GM10847 (cell line): ENCODE data around the gene CADM2.

Source experiments
- POLR2A ChIP-seq: IDR thresholded peaks from 2 replicates; pipeline ENCODE4 v1.6.1; 2011; ENCODE audit not compliant: insufficient read length; ENCODE audit errors: extremely low read depth

The CADM2 gene

DNA sequence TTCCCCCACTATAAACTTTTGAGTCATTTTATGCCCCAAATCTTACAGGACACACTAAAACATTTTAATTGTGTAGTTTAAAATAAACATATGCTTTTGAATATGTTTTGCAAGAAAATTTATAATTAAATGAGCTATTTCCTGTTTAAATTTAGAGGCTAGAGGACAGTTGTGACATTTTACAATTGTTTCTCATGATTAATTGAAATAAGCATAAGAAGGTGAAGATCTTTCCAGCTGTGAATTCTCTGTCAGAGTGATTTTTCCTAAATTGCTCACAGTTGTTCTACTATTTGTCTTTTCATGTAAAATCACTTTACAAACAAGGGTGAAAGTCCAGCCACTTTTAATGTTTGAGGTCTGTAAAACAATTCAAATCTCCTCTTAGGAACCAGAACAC is 892.3 kb downstream of the CADM2 start:
- TF ChIP-seq POLR2A, result no peak

DNA sequence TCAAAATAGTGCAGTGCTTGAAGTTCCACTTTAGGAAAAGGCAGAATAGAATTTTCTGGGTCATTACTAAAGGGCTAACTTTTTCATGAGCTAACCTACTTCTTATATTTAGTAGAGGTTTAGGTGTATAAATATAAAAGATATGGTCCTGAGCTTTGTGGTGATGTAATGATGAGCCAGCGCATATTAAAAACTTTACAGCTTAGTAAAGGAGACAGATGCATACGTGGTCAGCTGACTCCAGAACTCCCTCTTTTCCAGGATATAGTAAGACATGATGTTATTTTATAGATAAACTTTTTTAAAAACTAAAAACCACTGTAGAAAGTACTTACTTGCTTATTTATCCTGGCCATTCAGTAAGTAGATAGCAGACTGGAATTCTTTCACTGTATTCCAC is 895.0 kb downstream of the CADM2 start:
- no peak for TF ChIP-seq POLR2A

DNA sequence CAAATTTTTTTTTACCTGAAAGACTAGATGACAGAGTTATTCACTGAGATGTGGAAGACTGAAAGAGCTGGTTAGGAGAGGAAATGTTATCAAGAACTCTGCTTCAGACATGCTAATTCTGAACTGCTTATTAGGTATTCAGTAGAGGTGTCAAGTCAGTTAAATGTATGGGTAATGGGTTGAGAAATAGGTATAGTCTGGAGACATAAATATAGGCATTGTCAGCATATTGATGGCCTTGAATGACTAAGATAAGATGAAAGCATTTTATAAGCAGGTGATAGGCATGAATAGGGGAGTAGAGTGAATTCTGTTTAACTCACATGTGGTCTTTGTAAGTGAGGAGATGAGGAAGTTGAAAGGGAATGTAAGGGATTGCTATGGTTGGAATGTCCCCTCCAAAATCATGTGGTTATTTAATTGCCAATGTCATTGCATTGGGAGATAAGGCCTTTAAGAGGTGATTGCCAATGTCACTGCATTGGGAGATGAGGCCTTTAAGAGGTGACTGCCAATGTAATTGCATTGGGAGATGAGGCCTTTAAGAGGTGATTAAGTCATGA is 904.2 kb downstream of the CADM2 start:
- no peak for TF ChIP-seq POLR2A

DNA sequence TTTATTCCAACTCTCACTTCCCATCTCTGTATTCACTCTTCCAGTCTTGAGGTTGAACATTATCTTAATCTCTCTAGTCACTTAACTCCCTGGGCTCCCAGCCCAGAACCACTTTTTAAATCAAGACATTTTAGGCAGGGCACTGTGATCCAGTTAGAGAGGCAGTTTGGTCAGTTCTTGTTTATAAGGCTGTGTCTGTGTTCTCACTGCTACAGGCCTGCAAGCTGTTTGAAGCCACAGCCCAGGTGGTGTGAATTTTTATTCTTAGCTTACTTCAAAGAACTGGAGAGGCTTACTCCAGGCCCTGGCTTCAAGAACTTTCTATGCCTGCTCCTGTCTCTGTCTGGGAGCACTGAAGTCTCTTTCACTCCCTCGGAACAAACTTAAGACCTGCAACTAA is 906.1 kb downstream of the CADM2 start:
- no peak for TF ChIP-seq POLR2A

DNA sequence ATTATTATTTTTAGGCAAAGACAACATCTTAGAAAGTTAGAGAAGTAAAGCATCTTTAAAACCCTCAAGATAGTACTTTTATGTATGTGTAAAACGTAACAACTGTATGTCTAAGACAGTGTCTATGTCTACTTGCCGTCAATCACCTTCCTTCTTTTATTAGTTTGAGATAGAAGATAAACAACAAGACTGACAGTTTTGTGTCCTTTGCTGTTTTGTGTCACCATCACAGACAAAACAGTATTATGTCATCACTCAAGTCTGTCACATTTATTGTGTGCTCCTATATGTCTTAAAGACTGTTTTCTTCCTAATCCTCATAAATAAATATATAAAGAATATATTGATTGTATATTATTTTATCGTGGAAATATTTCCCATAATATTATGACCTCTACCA is 908.3 kb downstream of the CADM2 start:
- no peak for TF ChIP-seq POLR2A

DNA sequence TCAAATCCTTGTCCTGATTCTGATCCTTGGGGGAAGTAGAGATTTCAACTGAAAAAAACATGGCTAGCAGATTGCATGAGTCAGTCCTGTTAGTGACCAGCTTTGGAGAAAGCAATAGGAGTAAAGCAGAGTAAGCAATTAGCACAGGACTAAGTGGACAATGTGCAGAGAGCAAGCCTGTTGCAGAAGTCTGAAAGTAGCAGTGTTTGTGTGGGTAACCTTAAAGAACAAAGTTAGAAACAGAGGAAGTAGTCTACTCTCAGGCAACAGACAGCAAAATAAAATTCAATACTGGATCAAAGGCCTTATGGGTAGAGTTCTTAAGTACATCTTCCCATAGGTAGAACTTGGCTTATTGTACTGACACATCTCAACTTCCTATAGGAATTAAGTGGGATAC is 916.8 kb downstream of the CADM2 start:
- TF ChIP-seq POLR2A, result no peak

DNA sequence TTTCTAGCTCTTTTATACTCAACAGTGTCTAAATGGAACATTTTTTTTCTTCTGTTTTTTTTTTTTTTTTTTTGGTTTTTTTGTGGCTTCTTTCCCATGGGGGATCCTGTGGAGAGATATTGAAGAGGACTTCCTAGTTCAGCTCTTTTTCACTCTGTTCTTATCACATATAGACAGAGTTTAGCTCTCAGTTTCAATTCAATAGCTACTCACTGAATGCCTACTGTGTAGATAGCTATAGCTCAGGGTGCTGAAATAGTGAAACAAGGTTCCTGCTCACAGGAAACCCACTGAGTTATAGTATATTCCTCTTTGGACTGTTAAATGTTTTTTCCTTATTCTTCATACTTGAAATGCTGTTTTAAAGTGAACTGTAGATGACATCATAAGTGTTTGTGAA is 918.8 kb downstream of the CADM2 start:
- TF ChIP-seq POLR2A, result no peak

DNA sequence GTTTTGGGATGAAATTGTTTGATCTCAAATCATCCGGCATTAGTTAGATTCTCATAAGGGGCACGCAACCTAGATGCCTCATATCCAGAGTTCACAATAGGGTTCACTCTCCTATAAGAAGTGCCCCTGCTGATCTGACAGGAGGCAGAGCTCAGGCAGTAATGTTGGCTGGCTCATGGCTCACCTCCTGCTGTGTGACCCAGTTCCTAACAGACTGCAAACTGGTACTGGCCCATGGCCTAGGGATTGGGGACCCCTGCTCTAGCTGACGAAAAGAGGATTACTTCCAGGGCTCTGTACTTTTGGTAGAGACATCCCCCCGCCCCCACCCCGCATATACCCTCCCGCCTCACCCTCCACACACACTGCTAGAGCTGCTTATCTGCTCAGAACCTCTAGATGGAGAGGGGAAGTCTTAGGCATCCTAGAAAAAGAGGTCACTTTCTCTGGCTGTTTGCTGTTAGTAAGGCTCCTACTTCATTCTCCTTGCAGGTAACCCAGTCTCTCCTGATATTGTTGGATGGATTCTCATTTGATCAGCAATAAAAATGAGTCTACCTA is 923.1 kb downstream of the CADM2 start:
- no peak for TF ChIP-seq POLR2A

DNA sequence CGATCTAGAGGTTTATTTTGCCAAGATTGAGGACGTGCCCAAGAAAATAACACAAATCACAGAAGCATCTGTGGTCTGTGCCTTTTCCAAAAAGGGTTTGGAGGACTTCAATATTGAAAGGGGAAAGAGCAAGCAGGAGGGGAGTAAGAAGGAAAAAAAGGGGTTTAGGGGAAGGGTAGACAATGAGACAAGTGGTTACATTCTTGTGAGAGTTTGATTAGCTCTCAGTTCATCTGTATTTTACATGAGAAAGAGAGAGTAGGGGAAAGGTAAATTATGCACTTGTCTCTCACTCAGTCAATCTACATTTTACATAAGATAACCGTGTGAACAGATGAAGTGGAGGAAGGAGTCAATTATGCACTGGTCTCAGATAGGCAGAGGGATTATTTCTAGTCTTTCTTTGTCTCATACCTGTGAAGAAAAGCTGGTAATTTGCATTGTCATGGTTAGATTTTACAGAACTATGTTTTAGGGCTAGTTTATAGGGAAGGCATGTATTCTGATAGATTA is 931.3 kb downstream of the CADM2 start:
- TF ChIP-seq POLR2A, result no peak

DNA sequence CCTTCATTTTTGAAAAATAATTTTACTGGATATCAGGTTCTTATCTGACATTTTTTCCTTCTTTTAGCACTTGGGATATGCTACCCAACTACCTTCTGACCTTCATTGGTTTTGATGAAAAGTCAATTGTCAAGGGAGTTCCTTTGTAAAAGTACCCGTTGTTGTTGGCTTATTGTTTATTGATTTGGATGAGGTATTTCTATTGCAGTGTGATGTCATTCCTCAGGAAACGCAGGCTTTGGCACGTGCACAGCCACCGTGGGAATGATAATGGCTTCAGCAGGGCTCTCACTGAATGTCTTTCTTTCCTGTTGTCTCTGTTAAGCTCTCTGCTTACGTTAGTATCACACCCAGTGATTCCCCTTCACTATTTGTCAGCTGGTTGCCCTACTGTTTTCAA is 944.6 kb downstream of the CADM2 start:
- TF ChIP-seq POLR2A, result no peak

DNA sequence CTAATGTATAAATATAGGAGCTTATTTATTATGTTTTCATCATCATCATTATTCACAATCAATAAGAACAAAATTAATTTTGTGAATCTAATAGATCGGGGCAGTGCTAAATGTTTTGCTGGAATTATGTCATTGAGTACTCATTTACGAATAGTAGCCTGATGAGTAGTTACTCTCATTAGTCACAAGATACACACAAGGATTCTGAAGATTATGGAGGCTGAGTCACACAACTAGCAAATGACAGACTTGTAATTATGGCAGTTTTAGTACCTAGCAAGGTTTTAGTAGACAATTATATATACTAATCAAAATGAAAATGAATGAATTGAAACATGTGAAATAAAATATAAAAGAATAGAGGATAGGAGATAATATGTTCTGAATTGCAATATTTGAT is 954.2 kb downstream of the CADM2 start:
- TF ChIP-seq POLR2A, result no peak

DNA sequence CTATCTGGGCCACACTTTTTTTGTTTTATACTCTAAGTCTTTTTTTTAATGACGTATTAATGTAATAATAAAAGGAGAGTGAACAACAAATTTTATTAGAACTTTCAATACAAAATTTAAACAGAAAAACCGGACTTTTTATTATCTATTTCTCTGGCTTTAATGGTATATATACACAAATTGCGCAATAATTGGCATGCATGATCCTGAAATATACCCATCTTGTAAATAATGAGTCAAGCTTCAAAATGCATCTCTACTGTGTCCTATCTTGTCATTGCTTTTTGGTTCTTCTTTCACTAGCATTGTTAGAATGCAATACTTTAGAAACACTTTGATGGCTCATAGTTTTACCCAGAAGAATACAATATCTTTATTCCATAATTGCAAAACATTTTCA is 963.6 kb downstream of the CADM2 start:
- no peak for TF ChIP-seq POLR2A

DNA sequence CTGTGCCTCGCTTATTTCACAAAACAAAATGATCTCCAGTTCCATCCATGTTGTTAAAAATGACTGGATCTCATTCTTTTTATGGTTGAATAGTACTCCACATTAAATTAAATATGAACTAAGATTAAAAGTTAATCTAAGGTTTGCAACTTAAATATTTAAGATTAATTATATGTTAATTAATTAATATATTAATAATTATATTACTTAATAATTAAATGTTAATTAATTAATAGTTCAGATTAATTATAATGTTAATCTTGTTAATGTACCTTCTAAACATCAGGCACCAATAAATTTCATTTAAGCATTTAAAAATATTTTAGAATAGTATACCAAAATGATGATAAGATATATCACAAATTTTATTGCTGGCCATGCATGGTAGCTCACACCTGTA is 971.9 kb downstream of the CADM2 start:
- no peak for TF ChIP-seq POLR2A

DNA sequence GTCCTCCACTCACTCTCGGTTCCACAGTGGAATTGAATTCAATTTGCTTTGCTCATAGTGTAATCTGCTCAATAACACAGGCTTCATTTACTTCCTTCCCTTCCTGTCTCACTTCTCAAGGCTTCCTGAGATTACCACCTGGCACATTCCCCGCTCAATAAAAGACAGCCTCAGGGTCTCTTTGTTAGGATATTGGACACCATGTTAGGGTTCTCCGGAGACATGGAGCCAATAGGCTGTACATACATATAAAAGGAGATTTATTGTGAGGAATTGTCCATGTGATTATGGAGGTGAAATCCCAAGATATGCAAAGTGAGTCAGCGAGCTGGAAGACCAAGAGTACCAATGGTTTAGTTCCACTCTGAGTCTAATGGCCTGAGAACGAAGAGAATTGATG is 974.5 kb downstream of the CADM2 start:
- no peak for TF ChIP-seq POLR2A

DNA sequence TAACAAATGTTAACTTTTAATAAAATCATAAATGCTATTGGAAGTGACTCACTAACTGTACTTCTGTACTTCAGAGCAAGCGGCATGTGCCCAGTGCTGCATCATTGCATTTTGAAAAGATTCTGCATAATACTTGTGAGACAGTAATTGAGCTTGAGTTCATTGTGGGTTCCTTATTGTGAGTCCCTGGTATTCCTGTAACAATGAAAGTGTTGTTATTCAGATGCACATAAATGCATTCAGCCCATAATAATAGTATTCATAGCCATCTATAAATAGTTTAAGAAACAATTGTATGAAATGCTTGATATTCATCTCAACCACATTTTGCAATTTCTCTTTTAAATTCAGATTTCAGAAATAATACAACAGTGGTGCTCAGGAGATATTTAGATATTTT is 976.4 kb downstream of the CADM2 start:
- TF ChIP-seq POLR2A, result no peak

DNA sequence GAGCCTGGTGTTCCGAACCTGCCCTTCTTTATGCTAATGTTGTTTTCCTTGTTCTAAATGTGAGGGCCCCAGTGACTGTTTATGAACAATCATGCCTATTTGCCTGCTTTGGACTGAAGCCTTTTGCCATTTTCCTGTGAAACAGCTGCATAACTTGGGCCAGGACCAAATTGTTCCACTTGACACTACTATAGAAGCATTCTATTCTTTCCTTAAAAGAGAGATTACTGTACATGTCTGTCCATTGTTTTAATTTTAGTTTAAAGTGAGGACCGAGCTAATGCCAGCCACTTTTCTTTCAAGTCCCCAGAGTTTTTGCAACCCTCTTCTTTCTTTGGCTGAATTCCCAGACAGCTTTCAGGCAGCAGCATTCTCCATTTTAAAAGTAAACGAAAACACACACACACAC is 980.3 kb downstream of the CADM2 start:
- no peak for TF ChIP-seq POLR2A

DNA sequence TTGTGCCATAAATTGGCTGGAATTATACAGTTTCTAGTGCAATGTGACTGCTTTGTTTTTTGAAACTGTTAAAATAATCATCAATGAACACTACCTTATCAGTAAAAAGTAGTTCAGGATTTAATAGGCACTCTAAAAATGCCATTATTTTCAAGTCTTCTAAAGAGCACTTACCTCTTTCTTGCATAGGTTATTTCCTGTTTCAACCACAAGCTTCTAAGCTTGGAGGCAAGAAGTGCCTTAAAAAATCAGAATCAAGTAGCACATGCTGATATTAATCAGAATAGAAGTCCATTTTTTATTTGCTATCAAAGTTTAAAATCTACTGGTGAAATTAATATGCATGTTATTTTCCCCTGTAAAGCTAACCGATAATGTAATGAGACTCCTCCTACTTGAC is 991.6 kb downstream of the CADM2 start:
- no peak for TF ChIP-seq POLR2A
